ENCODE results near the gene RBMX2. TPM values are rescaled to one million over a fixed set of nuclear protein-coding genes. Genes with fewer than 3 reads are reported as not detected.
A peak's percentile ranks its signal among the peaks of the same experiment; 100 is the strongest.

The RBMX2 gene
- total and polyA plus RNA-seq, 3 donors from 2014 or later = 13.7 to 18.0 (median 14.1) TPM

DNA sequence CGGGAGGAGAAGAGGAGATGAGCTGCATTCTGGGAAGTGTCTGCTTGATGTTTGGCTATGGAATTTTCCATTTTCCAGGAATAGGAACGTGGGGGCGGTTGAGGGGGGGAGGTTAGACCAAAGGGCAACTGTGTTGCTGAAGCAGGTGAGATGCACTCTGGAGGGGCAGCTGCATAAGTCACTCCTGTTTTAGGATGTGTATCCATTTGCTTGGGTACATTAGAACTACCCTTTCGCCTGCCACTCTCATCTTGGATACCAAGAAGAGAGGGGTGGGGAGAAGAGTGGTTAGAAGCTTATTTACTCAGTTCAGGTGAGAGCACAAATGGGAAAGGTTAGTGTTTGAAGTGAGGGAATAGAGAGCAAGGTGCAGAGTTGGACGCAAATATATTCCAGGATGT lies 15.4 kb upstream of the RBMX2 start:
- Histone ChIP-seq H3K27ac (no peak overlapping the region), H3K36me3 (ENCODE audit: low read depth, missing control alignments) (no peaks in the 10 kb centered on the region), H3K4me1 (no peaks in the 10 kb centered on the region), H3K27me3 (no peaks in the 10 kb centered on the region), H3K9me3 (no peaks in the 10 kb centered on the region), H3K4me3 (no peak overlapping the region)
- WGBS, 2 donors = 72 to 83% methylated on average over 5 of the region's 5 CpGs
- DNase-seq = no peak
- intact Hi-C loops (cut with DNase I; ENCODE audit: low total_unique reads) = no loop called here
- no peak for TF ChIP-seq POLR2A (IDR thresholded peaks at IDR 0.05)
- TF ChIP-seq, protein P1, sequence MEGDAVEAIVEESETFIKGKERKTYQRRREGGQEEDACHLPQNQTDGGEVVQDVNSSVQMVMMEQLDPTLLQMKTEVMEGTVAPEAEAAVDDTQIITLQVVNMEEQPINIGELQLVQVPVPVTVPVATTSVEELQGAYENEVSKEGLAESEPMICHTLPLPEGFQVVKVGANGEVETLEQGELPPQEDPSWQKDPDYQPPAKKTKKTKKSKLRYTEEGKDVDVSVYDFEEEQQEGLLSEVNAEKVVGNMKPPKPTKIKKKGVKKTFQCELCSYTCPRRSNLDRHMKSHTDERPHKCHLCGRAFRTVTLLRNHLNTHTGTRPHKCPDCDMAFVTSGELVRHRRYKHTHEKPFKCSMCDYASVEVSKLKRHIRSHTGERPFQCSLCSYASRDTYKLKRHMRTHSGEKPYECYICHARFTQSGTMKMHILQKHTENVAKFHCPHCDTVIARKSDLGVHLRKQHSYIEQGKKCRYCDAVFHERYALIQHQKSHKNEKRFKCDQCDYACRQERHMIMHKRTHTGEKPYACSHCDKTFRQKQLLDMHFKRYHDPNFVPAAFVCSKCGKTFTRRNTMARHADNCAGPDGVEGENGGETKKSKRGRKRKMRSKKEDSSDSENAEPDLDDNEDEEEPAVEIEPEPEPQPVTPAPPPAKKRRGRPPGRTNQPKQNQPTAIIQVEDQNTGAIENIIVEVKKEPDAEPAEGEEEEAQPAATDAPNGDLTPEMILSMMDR (IDR thresholded peaks at IDR 0.05) = no peak

DNA sequence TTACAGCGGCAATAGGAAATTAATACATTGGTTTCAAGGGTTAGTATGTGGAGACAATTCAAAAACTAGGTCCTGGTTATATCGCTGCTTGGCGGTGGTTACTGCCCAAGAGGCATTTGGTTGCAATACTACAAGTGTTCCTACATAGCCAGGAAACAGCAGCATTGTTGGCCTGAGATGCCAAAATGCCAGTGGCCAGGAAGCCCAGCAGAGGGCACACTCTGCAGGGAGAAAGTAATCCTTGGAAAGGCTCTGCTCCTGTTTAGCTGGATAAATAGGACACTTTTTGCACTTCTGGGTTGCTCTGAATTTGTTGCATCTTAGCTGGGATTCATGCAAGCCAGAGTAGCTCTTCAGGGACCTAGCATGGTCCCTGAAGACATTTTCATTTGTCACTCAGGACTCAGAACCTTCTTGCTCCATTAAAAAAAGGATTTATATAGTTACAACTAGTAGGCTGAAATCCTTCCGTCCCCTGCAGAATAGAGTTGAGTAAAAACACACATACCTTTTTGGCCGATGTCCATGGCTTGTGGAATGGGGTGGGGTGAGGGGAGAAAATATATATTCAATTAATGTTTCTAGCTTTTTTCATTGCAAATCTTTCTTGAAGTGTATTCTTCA lies 8.2 kb upstream of the RBMX2 start:
- WGBS, 2 donors = 49 to 58% methylated on average over 5 of the region's 5 CpGs

DNA sequence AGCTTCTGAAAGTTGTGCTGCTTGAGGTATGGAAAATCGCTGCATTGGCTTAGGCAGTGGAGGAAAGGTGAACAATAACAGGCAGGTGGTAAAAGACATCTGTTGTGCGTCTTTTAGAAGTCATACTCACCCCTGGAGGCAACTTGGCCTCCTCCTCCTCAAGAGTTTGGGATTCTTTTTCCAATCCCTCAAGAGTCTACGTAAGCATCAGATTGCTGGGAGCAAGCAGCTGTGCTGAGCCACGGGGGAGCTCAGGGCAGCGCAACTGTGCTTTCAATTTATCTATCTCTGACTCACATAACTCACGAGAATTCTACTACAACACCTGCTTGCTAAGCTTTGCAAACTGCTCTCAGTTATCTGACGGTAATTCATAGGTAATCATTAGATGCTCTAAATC lies 6.4 kb upstream of the RBMX2 start:
- Histone ChIP-seq H3K4me1 (no peaks in the 10 kb centered on the region), H3K4me3 (no peak overlapping the region), H3K9me3 (no peaks in the 10 kb centered on the region), H3K27me3 (no peaks in the 10 kb centered on the region), H3K36me3 (ENCODE audit: low read depth, missing control alignments) (no peaks in the 10 kb centered on the region), H3K27ac (no peak overlapping the region)
- WGBS, 2 donors = 53 to 62% methylated on average over 7 of the region's 7 CpGs
- TF ChIP-seq, protein P1 (IDR thresholded peaks at IDR 0.05) = no peak
- TF ChIP-seq POLR2A (IDR thresholded peaks at IDR 0.05) = no peak
- intact Hi-C loops (cut with DNase I; ENCODE audit: low total_unique reads) = no loop called here
- DNase-seq = no peak

More for the DNA sequence above, 8.2 kb upstream of the RBMX2 start:
- Histone ChIP-seq H3K36me3 (ENCODE audit: low read depth, missing control alignments) (no peaks in the 10 kb centered on the region), H3K27ac (no peak overlapping the region), H3K4me1 (no peaks in the 10 kb centered on the region), H3K4me3 (no peak overlapping the region), H3K27me3 (no peaks in the 10 kb centered on the region), H3K9me3 (no peaks in the 10 kb centered on the region)
- DNase-seq = peak; percentile 52
- TF ChIP-seq POLR2A (IDR thresholded peaks at IDR 0.05) = no peak
- TF ChIP-seq, protein P1 (IDR thresholded peaks at IDR 0.05) = peak in 2 of 3 experiments; percentile 5 to 40
- intact Hi-C loops (cut with DNase I; ENCODE audit: low total_unique reads) = no loop called here

DNA sequence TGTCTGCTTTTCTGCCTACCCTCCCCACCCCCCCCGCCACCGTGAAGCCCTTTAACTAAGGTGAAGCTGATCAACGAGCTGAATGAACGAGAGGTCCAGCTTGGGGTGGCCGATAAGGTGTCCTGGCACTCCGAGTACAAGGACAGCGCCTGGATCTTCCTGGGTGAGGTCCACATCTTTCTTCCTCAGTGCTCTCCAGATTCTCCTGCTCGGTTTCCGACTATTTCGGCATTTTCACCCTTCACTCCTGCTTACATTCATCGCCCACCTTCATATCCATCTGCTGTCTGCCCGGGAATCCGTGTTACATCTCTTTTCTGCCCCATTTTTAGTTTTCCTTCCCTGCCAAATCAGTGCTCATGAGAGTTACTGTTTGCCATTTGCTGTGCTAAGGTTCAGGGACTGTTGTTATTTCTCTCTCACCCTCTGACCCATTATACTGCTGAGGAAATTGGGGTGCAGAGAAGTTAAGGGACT lies 459 bp downstream of the RBMX2 start:
- Histone ChIP-seq H3K27me3 (no peaks in the 10 kb centered on the region), H3K9me3 (no peaks in the 10 kb centered on the region), H3K4me3 (peak overlapping the region; percentile 62 to 71), H3K27ac (peak overlapping the region; percentile 56 to 63), H3K4me1 (no peaks in the 10 kb centered on the region), H3K36me3 (ENCODE audit: low read depth, missing control alignments) (no peaks in the 10 kb centered on the region)
- intact Hi-C loops (cut with DNase I; ENCODE audit: low total_unique reads) = no loop called here
- DNase-seq = no peak
- TF ChIP-seq, protein P1 (IDR thresholded peaks at IDR 0.05) = no peak
- TF ChIP-seq POLR2A (IDR thresholded peaks at IDR 0.05) = no peak
- 0% methylated on average over 10 to 13 of the region's 13 CpGs for WGBS, 2 donors

DNA sequence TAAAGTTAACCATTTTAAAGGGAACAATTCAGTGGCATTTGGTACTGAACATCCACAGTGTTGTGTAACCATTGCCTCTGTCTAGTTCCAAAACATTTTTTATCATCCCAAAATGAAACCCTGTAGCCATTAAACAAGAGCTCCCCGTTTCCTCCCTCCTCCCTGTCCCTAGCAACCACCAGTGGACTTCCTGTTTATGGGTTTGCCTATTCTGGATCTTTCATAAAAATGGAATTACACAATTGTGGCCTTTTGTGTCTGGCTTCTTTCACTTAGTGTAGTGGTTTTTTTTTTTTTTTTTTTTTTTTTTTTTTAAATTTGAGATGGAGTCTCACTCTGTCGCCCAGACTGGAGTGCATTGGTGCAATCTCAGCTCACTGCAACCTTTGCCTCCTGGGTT lies 11.6 kb downstream of the RBMX2 start:
- no peak for DNase-seq
- TF ChIP-seq POLR2A (IDR thresholded peaks at IDR 0.05) = no peak
- TF ChIP-seq, protein P1 (IDR thresholded peaks at IDR 0.05) = no peak
- Histone ChIP-seq H3K27me3 (no peaks in the 10 kb centered on the region), H3K9me3 (no peaks in the 10 kb centered on the region), H3K27ac (no peak overlapping the region), H3K36me3 (ENCODE audit: low read depth, missing control alignments) (no peaks in the 10 kb centered on the region), H3K4me3 (no peak overlapping the region), H3K4me1 (no peaks in the 10 kb centered on the region)
- intact Hi-C loops (cut with DNase I; ENCODE audit: low total_unique reads) = no loop called here
- WGBS, 2 donors = 71 to 75% methylated on average over 2 of the region's 2 CpGs

Measured in testis (tissue), 3 donors.